RWPE1 (cell line): ENCODE measurements around the gene ANKRD27.

Source experiments
- CTCF ChIA-PET: fragments of 350-600 bp; sonication (Branson Sonifier 250); formaldehyde crosslinking; extraction: SDS; loops from one replicate; lab custom pipeline; 2021; lab: Yijun Ruan, JAX
- POLR2A ChIA-PET: fragments of 400-600 bp; formaldehyde crosslinking; extraction: SDS; loops from one replicate; lab custom pipeline; 2020; ENCODE audit warnings: antibody characterized with exemption; ENCODE audit not compliant: low non-redundant PET; lab: Yijun Ruan, JAX
- DNase-seq: peaks from one replicate; pipeline ENCODE4 v3.0.0; 2012; ENCODE audit warnings: low spot score
- H3K27ac ChIP-seq: fragments of 450-650 bp; 2 replicates; pipeline ENCODE4 v1.5.1; 2017
- TF ChIP-seq, protein P1 (sequence below): fragments of 450-650 bp; conservative IDR thresholded peaks from 2 replicates; pipeline ENCODE4 v1.5.1; 2017; ENCODE audit warnings: low read depth, mild to moderate bottlenecking

Gene ANKRD27

DNA sequence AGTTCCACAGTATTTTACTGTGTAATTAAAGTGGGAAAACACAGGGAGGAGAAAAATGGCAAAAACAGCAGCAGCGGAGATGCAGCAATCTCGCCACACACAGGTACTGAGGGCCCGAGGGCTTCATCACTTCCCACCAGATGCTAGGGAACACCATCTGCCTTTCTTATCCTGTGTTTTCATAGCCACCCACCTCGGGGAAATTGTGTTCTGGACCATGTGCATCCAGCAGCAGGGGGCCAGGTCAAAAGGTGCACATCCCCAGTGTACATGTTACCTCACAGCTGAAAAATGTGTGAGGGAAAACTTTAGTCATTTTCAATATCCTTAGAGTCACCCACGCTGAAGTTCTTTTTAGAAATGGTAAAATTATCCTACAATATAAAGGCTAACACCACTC is 63.8 kb downstream of the ANKRD27 start:
- DNase-seq: no peak
- CTCF ChIA-PET: no interaction called here
- no peak overlapping the region for H3K27ac ChIP-seq

DNA sequence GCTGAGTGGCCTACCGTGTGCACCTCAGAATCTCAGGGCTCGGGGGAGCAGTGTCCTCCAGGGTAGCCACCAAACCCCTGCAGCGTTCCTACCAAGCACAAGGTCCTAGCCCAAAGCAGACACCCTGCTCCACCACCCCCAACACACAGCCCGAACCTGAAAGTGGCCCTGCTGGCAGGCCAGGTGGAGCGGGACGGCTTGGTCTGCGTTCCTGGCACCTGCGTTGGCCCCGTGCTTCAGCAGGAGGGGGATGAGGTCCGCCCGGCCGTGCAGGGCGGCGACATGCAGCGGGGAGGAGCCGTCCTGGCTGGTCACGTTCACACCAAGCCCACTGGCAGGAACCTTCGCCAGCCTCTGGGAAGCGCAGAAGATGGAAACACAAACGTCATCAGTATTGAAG is 67.5 kb downstream of the ANKRD27 start:
- ChIA-PET CTCF (no interaction called here), POLR2A (no interaction called here)
- DNase-seq: no peak
- H3K27ac ChIP-seq: no peak overlapping the region
- TF ChIP-seq, protein P1, sequence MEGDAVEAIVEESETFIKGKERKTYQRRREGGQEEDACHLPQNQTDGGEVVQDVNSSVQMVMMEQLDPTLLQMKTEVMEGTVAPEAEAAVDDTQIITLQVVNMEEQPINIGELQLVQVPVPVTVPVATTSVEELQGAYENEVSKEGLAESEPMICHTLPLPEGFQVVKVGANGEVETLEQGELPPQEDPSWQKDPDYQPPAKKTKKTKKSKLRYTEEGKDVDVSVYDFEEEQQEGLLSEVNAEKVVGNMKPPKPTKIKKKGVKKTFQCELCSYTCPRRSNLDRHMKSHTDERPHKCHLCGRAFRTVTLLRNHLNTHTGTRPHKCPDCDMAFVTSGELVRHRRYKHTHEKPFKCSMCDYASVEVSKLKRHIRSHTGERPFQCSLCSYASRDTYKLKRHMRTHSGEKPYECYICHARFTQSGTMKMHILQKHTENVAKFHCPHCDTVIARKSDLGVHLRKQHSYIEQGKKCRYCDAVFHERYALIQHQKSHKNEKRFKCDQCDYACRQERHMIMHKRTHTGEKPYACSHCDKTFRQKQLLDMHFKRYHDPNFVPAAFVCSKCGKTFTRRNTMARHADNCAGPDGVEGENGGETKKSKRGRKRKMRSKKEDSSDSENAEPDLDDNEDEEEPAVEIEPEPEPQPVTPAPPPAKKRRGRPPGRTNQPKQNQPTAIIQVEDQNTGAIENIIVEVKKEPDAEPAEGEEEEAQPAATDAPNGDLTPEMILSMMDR: no peak

More for the DNA sequence above, 63.8 kb downstream of the ANKRD27 start:
- POLR2A ChIA-PET: no interaction called here
- TF ChIP-seq, protein P1: no peak

DNA sequence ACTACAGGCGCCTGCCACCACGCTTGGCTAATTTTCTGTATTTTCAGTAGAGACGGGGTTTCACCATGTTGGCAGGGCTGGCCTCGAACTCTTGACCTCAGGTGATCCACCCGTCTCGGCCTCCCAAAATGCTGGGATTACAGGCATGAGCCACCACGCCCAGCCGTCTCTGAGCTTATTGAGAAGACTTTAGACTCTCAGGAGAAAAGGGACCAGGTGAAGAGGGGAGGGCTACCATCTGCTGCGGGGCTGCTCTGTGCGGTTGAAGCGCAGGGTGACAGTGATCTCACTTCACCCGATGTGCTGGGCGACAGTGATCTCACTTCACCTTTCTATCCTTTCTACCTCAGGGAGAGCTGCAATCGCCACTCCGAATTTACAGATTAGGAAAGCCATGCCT is 68.7 kb downstream of the ANKRD27 start:
- CTCF ChIA-PET: interaction anchor here (0.6 to 0.7 kb wide), 2 partner anchors 15 to 1882 kb away, joined by 3 to 5 read pairs; no protein-coding TSS in a partner anchor
- POLR2A ChIA-PET: no interaction called here
- TF ChIP-seq, protein P1: no peak
- DNase-seq: no peak
- no peak overlapping the region for H3K27ac ChIP-seq

DNA sequence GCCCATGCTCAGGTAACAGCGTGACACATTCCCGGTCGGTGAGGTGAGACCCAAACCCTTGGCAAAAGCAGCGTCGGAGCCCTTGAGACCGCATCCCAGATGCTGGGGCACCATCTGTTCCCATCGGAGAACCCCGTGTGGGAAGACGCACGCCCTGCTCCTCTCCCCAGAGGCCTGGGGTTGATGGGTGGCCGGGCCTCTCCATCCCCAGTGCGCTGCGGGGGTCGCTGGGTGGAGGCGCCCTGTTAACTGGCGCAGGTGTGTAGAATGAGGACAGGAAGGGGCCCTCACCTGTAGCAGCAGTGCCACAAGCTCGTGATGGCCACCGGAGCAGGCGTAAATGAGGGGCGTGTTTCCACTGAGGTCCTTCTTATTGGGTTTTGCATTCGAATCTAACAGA is 69.4 kb downstream of the ANKRD27 start:
- DNase-seq: no peak
- H3K27ac ChIP-seq: no peak overlapping the region
- TF ChIP-seq, protein P1: no peak
- POLR2A ChIA-PET: no interaction called here
- CTCF ChIA-PET: interaction anchor here (0.6 to 0.7 kb wide), 2 partner anchors 16 to 1883 kb away, joined by 3 to 5 read pairs; no protein-coding TSS in a partner anchor

DNA sequence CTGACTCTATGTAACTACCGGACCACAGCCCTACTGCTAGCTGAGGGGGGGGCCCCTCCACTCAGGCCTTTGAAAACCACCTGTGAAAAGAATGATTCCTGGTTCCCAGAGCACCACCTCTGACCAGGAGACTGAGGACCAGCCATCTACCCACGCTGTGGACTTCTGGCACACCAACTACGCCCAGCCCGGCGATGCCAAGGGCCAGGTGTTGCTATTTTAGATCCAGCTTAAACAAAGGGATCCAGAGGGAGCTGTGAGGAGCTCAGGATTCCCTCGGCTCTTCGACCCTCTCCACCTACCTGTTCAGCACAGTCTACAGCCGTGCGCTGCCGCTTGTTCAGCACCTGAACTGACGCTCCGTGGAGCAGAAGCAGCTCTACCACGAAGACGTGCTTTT is 71.0 kb downstream of the ANKRD27 start:
- ChIA-PET POLR2A (no interaction called here), CTCF (interaction anchor here (0.6 kb wide), 2 partner anchors 66 to 641 kb away, joined by 4 read pairs; no protein-coding TSS in a partner anchor)
- H3K27ac ChIP-seq: no peak overlapping the region
- DNase-seq: no peak
- TF ChIP-seq, protein P1: no peak

DNA sequence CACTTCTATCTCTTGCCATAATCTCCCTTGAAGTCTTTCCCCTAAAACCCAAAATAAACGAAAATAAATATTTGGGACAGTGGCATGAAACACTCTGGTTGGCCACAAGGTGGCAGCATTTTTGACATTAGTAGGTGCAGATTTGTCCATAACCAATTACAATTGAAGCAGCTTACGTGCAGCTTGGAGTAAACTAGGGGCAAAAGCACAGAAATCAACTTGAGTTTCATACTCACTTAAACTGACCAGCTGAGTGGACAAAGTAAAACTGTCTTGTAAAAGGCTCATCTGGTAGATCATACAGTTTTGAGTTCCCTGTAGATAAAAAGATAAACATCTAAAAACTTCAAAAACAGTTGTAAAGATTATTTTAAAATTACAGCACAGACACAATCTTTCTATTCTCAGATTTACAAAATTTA is 75.2 kb downstream of the ANKRD27 start:
- peak; percentile 52 for DNase-seq
- TF ChIP-seq, protein P1: peak; percentile 81
- POLR2A ChIA-PET: no interaction called here
- no peak overlapping the region for H3K27ac ChIP-seq
- CTCF ChIA-PET: interaction anchor here (0.6 to 0.7 kb wide), 6 partner anchors 9 to 333 kb away, joined by 3 to 8 read pairs (median 3); partner anchors contain the start of gene RGS9BP
